ENCODE data around the gene DCBLD2. TPM values are rescaled to one million over a fixed set of nuclear protein-coding genes. Genes with fewer than 3 reads are reported as not detected.

The DCBLD2 gene
- total RNA-seq, 1 experiment from 2014 or later, result 178 TPM

DNA sequence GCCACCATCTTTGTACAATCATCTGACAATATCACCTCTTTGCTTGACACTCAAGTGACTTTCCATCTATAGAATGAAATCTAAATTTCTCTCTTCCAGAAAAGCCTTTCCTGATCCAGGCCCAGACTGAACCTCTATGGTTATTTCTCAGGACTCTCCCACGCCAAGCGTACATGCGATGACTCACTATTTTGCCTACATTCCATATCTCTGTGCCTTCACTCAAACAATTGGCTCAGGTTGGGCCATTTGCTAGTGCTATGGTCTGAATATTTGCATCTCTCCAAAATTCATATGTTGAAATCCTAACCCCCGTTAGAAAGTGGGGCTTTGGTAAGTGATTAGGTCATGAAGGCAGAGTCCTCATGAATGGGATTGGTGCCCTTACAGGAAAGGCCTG is 94.5 kb downstream of the DCBLD2 start:
- Mint-ChIP-seq H3K9me3 (ENCODE audit: low read depth, unreplicated experiment) (peaks cover 3% of the 10 kb centered on the region), H3K27me3 (ENCODE audit: unreplicated experiment) (no peaks in the 10 kb centered on the region), H3K36me3 (ENCODE audit: insufficient read depth, unreplicated experiment) (peaks cover 57% of the 10 kb centered on the region), H3K4me3 (ENCODE audit: low read depth, unreplicated experiment) (no peak overlapping the region), H3K27ac (ENCODE audit: unreplicated experiment) (no peak overlapping the region), H3K4me1 (ENCODE audit: low read depth, unreplicated experiment) (peaks cover 10% of the 10 kb centered on the region)
- TF ChIP-seq, protein P1, sequence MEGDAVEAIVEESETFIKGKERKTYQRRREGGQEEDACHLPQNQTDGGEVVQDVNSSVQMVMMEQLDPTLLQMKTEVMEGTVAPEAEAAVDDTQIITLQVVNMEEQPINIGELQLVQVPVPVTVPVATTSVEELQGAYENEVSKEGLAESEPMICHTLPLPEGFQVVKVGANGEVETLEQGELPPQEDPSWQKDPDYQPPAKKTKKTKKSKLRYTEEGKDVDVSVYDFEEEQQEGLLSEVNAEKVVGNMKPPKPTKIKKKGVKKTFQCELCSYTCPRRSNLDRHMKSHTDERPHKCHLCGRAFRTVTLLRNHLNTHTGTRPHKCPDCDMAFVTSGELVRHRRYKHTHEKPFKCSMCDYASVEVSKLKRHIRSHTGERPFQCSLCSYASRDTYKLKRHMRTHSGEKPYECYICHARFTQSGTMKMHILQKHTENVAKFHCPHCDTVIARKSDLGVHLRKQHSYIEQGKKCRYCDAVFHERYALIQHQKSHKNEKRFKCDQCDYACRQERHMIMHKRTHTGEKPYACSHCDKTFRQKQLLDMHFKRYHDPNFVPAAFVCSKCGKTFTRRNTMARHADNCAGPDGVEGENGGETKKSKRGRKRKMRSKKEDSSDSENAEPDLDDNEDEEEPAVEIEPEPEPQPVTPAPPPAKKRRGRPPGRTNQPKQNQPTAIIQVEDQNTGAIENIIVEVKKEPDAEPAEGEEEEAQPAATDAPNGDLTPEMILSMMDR (IDR thresholded peaks at IDR 0.05; ENCODE audit: unreplicated experiment), result no peak
- no peak for DNase-seq
- CTCF ChIA-PET, result no interaction called here
- no TSS peak for BruUV-seq (replicated peaks)
- intact Hi-C loops (cut with micrococcal nuclease; ENCODE audit: unreplicated experiment), result no loop called here

- CTCF ChIA-PET, result no interaction called here
- no peak overlapping the region for H3K27ac Mint-ChIP-seq (ENCODE audit: unreplicated experiment)
Measured at GRCh38 chr3:98806521-98806920, 95.0 kb downstream of the DCBLD2 start.

GRCh38 chr3:98805571-98805970 is 95.9 kb downstream of the DCBLD2 start:
- H3K27me3 Mint-ChIP-seq (ENCODE audit: unreplicated experiment), result no peaks in the 10 kb centered on the region
- TF ChIP-seq, protein P1 (IDR thresholded peaks at IDR 0.05; ENCODE audit: unreplicated experiment), result no peak
- no peak overlapping the region for H3K27ac Mint-ChIP-seq (ENCODE audit: unreplicated experiment)
- H3K36me3 Mint-ChIP-seq (ENCODE audit: insufficient read depth, unreplicated experiment), result peaks cover 62% of the 10 kb centered on the region
- intact Hi-C loops (cut with micrococcal nuclease; ENCODE audit: unreplicated experiment), result no loop called here
- no peak overlapping the region for H3K4me3 Mint-ChIP-seq (ENCODE audit: low read depth, unreplicated experiment)
- CTCF ChIA-PET, result no interaction called here
- H3K4me1 Mint-ChIP-seq (ENCODE audit: low read depth, unreplicated experiment), result peaks cover 10% of the 10 kb centered on the region
- no TSS peak for BruUV-seq (replicated peaks)
- H3K9me3 Mint-ChIP-seq (ENCODE audit: low read depth, unreplicated experiment), result peaks cover 3% of the 10 kb centered on the region
- DNase-seq, result no peak

More at GRCh38 chr3:98806521-98806920, 95.0 kb downstream of the DCBLD2 start:
- peaks cover 60% of the 10 kb centered on the region for H3K36me3 Mint-ChIP-seq (ENCODE audit: insufficient read depth, unreplicated experiment)
- BruUV-seq (replicated peaks), result no TSS peak
- peaks cover 10% of the 10 kb centered on the region for H3K4me1 Mint-ChIP-seq (ENCODE audit: low read depth, unreplicated experiment)
- no peaks in the 10 kb centered on the region for H3K27me3 Mint-ChIP-seq (ENCODE audit: unreplicated experiment)
- TF ChIP-seq, protein P1 (IDR thresholded peaks at IDR 0.05; ENCODE audit: unreplicated experiment), result no peak
- H3K4me3 Mint-ChIP-seq (ENCODE audit: low read depth, unreplicated experiment), result no peak overlapping the region
- DNase-seq, result no peak
- intact Hi-C loops (cut with micrococcal nuclease; ENCODE audit: unreplicated experiment), result no loop called here
- peaks cover 3% of the 10 kb centered on the region for H3K9me3 Mint-ChIP-seq (ENCODE audit: low read depth, unreplicated experiment)

- Mint-ChIP-seq H3K27ac (ENCODE audit: unreplicated experiment) (no peak overlapping the region), H3K36me3 (ENCODE audit: insufficient read depth, unreplicated experiment) (peaks cover 59% of the 10 kb centered on the region), H3K27me3 (ENCODE audit: unreplicated experiment) (no peaks in the 10 kb centered on the region), H3K4me1 (ENCODE audit: low read depth, unreplicated experiment) (no peaks in the 10 kb centered on the region), H3K4me3 (ENCODE audit: low read depth, unreplicated experiment) (no peak overlapping the region), H3K9me3 (ENCODE audit: low read depth, unreplicated experiment) (peaks cover 3% of the 10 kb centered on the region)
- intact Hi-C loops (cut with micrococcal nuclease; ENCODE audit: unreplicated experiment), result no loop called here
- TF ChIP-seq, protein P1 (IDR thresholded peaks at IDR 0.05; ENCODE audit: unreplicated experiment), result no peak
- CTCF ChIA-PET, result no interaction called here
- no TSS peak for BruUV-seq (replicated peaks)
- DNase-seq, result no peak
Measured at GRCh38 chr3:98801043-98801747, 100.3 kb downstream of the DCBLD2 start.

Data from Calu3 (cell line).